NB4 (cell line): ENCODE measurements around the gene TSEN54.

ENCODE experiments used
- MYC ChIP-seq: IDR thresholded peaks from 2 replicates; pipeline ENCODE4 v1.6.1; 2011; ENCODE audit warnings: low read depth, low read length
- TF ChIP-seq, protein P1 (sequence below): IDR thresholded peaks from one replicate; pipeline ENCODE4 v1.5.1; 2012; ENCODE audit warnings: low read depth, low read length

GRCh38 chr17:75570772-75571171 lies 54.4 kb downstream of the TSEN54 start:
- TF ChIP-seq, protein P1, sequence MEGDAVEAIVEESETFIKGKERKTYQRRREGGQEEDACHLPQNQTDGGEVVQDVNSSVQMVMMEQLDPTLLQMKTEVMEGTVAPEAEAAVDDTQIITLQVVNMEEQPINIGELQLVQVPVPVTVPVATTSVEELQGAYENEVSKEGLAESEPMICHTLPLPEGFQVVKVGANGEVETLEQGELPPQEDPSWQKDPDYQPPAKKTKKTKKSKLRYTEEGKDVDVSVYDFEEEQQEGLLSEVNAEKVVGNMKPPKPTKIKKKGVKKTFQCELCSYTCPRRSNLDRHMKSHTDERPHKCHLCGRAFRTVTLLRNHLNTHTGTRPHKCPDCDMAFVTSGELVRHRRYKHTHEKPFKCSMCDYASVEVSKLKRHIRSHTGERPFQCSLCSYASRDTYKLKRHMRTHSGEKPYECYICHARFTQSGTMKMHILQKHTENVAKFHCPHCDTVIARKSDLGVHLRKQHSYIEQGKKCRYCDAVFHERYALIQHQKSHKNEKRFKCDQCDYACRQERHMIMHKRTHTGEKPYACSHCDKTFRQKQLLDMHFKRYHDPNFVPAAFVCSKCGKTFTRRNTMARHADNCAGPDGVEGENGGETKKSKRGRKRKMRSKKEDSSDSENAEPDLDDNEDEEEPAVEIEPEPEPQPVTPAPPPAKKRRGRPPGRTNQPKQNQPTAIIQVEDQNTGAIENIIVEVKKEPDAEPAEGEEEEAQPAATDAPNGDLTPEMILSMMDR = no peak
- no peak for TF ChIP-seq MYC
